GM19328 (cell line): ENCODE results near the gene EPB41.

Experiments
- ATAC-seq: cut with Tn5 transposase; IDR thresholded peaks from one replicate; pipeline ENCODE4 v1.9.1; 2021; ENCODE audit warnings: mild to moderate bottlenecking, moderate library complexity; ENCODE audit not compliant: unreplicated experiment

The EPB41 gene

GRCh38 chr1:28890836-28891235 is 23.5 kb upstream of the EPB41 start:
- no peak for ATAC-seq

DNA sequence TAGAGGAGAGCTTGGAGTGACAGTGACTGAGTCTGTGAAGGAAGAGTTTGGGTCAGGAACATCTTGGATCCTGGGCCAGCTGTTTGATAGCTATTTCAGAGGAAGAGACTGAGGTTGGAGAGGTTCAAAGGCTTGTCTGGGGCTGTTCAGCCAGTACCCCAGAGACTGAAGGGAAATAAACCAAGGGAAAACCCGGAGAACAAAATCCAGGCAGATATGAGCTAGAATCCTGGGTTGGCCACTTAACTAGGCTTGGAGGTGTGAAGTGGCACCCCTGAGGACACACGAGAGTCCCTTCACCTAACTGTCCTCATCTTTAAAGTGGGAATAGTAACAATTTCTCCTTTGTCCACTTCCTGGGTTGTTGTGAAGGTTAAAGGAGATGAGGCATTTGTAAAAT is 23.1 kb upstream of the EPB41 start:
- ATAC-seq = no peak

GRCh38 chr1:28893403-28894102 is 20.8 kb upstream of the EPB41 start:
- ATAC-seq = no peak

DNA sequence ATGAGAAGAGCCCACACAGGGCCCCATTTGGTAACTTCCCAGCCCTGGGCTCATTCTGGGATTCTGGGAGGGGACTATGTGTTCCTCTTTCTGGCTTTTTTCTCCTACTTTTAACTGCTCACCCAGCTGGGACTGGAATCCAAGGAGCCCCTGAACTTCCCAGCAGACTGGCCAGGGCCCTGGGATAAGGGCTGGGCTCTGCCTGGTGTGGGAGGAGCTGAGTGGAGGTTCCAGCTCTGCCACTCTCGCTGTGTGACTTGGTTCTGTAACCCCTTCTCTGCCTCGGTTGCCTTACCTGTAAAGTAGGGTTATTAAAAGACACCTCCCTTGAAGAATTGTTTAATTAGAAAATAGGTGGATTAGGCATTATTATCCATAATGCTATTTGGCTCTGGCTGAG is 19.6 kb upstream of the EPB41 start:
- no peak for ATAC-seq

- no peak for ATAC-seq
These were observed 18.3 kb upstream of the EPB41 start for GRCh38 chr1:28895896-28896608.

- ATAC-seq = no peak
These were observed 17.8 kb upstream of the EPB41 start for GRCh38 chr1:28896609-28896986.

DNA sequence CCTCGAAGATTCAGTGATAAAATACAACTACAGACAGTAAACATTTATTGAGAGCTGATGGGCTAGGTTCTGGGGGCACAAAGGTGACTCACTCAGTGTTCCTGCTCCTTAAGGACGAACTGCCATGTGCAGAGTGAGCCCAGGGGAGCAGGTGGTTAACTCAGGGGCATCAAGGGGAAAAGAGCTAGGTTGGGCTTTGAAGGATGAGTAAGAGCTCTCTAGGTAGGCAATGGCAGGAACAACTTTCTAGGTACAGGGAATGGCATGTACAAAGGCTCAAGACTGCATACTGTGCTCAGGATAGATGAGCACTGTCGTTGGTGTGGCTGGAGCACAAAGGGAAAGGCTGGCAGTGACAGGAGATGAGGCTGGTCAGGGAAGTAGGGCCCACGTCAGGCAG is 16.6 kb upstream of the EPB41 start:
- no peak for ATAC-seq

DNA sequence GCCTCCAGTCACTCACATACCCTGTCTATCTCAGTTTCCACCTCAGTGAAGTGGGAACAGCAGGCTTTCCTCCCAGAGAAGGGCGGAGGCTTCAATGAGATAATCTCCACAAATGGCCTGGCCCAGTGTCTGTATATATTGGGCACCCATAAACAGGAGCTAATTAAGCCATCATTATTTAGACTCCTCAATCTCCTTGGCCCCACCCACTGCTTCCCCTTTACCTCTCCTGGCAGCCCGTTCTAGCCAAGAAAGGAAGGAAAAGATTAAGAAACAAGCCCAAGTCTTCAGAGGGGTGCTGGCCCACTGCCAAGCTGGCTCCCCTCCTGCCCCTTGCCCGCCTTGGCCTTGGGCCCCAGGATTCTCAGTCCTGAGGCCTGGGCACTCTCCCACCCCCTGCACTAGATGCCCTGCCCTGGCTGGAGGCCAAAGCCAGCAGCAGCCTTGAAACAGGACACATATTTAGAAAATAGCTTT is 15.9 kb upstream of the EPB41 start:
- no peak for ATAC-seq

GRCh38 chr1:28899267-28899666 is 15.1 kb upstream of the EPB41 start:
- no peak for ATAC-seq

DNA sequence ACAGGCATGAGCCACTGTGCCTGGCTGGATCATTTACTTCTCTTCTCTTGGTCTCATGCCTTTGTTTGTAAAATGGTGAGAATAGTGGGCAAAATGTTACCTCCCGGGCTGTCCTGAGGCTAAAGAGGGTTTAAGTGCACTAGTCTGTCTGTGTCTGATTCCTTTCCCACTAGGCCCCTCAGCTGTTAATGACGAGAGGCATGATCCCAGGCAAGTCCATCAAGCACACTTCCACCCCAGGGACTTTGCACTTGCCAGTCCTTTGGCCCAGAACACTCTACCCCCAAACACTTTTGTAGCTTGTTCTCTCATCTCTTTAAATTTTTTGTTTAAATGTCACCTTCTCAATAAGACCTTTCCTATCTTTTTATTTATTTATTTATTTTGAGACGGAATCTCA is 13.8 kb upstream of the EPB41 start:
- ATAC-seq = no peak

DNA sequence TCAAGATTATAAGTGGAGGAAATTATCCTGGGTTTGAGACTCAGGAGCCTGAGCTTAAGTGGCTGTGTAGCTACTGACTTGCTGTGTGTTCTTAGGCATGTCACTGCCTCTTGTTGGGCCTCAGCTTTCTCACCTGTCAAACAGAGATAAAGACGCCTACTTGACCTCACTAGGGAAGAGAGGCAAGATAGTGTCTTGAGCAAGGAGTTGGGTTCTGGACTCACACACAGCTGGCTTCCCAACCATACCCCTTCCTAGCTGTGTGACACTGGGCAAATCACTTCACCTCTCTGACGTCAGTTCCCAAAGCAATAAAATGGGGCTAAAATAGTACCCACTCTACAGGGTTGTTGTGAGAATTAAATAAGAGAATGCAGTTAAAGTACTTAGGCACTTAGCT is 11.6 kb upstream of the EPB41 start:
- no peak for ATAC-seq

- ATAC-seq = no peak
These were observed 8.3 kb upstream of the EPB41 start for GRCh38 chr1:28905921-28906666.

- no peak for ATAC-seq
These were observed 5.2 kb upstream of the EPB41 start for GRCh38 chr1:28909198-28909597.

DNA sequence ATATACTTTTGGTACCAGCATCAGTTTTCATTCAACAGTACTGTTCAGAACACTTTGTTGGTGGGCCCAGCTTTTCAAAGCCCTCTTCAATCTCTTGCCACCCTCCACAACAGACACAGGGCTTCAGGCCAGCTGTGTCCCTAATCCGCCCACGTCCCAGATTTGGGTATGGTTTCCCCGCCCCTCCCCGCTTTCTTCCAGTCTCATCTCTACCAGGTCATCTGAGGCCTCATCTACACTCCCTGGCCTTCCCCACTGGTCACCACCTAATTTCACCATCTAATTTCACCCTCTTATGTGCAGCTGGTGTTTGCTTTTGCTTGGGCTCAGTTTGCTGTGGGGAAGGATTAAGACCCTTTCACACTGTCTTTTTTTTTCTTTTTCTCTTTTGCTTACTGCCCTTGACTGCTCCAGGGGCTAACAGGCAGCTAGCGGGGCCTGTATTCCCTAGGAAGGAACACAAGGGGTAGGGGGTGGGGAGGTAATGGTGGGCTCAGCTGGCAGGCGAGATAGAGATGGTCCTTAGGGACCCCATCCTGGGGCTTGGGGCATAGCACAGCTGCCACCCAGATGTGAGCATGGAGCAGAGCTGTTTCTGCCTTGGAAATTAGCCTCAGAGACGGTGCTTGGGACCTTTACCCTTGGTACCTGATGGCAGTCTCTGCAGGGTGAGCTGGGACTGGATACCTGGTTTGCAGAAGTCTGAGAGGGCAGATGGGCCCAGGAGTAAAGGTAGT is 3.8 kb upstream of the EPB41 start:
- no peak for ATAC-seq

GRCh38 chr1:28913786-28914227 is 562 bp upstream of the EPB41 start:
- no peak for ATAC-seq

DNA sequence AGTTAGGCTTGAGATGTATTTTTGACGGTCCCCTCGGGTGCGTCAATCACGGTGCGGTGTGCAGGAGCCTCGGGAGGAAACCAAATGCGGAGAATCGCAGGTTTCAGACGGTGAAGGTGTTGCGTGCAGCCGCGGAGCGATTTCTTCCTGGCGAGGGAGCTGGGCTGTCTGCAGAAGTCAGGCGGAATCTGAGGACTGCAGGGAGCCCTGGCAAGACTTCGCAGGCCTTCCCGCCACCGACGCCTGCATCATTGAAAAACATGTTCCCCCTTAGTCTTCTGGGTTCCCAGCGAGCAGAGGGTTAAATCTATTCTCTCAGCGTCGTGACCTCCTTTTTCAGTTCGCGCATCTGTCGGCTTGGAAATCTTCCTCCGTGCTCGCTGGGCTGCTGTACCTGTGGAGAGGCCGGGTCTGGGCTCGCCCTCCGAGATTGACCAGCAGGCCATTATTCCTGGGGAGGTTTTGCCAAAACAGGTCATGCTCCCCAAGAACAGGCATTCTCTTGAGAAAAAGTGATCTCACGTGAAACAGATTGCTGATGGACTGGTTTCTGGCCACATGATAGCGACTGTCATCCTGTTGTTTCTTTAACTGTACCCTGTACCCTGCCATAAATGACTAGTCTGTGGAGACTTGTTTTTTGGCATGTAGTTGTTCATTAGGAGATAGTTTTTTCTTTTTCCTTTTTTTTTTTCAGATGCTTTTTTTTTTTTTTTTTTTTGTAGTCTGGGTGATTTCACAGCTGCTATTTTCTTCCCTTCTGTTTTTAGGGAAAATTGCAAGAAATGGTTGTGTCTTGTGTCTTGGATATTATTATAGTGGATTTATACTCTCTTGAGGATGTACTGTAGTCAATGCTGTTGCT is 894 bp downstream of the EPB41 start:
- no peak for ATAC-seq

DNA sequence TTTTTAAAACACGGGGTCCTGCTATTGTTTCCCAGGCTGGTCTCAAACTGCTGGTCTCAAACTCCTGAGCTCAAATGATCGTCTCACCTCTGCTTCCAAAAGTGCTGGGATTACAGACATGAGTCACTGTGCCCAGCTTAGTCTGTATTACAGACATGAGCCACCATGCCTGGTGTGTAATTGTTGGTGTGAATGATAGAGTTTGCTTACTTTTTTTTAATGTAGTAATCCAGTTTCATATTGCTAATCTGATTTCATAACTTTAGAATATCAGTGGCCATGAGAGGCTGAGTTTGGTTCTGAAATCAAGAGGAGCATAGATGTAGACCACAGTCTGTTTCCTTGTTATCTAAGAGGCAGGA is 3.4 kb downstream of the EPB41 start:
- ATAC-seq = no peak

GRCh38 chr1:28921286-28921869 is 7.0 kb downstream of the EPB41 start:
- ATAC-seq = no peak

- ATAC-seq = no peak
These were observed 11.1 kb downstream of the EPB41 start for GRCh38 chr1:28925350-28925891.
